Right lobe of liver (tissue), 6 donors: Measurements from ENCODE around the gene OPCML. TPM values are rescaled to one million over a fixed set of nuclear protein-coding genes. Genes with fewer than 3 reads are reported as not detected.

Source experiments
- ATAC-seq, 4 donors: fragments of 200-7000 bp; cut with Tn5 transposase; one replicate each; pipeline ENCODE4 v1.9.1; 2020; ENCODE audit warnings: mild to moderate bottlenecking in 4 of 4, moderate library complexity in 4 of 4
- DNase-seq, 3 donors: peaks; one replicate each; pipeline ENCODE4 v3.0.0-alpha.2; 2020
- H3K27ac ChIP-seq, 3 donors: fragments of 200-600 bp; one replicate each; pipeline ENCODE4 v1.8.0; 2022
- H3K27me3 ChIP-seq, 2 donors: fragments of 200-600 bp; one replicate each; pipeline ENCODE4 v1.8.0; 2022
- H3K36me3 ChIP-seq, 4 donors: fragments of 200-600 bp; sonication (generic) in 1 of 4; one replicate each; pipeline versions ENCODE4 v1.5.1 to v1.8.0; 2017 to 2022; ENCODE audit warnings: control low read depth in 1 of 4
- H3K4me1 ChIP-seq, 4 donors: fragments of 200-600 bp; sonication (generic) in 1 of 4; one replicate each; pipeline versions ENCODE4 v1.5.1 to v1.8.0; 2017 to 2022; ENCODE audit warnings: control low read depth in 1 of 4
- H3K4me3 ChIP-seq, 3 donors: fragments of 200-600 bp; one replicate each; pipeline ENCODE4 v1.8.0; 2022
- H3K9me3 ChIP-seq, 4 donors: fragments of 200-600 bp; sonication (generic) in 1 of 4; one replicate each; pipeline versions ENCODE4 v1.5.1 to v1.8.0; 2017 to 2022; ENCODE audit warnings: control low read depth in 1 of 4
- CTCF ChIP-seq, 4 donors: fragments of 200-600 bp in 3 of 4; fragments of 450-650 bp in 1 of 4; IDR thresholded peaks; one replicate each; pipeline versions ENCODE4 v1.5.1 to v1.8.0; 2016 to 2022; ENCODE audit warnings: antibody characterized with exemption in 4 of 4, mild to moderate bottlenecking in 2 of 4
- POLR2A ChIP-seq: fragments of 450-650 bp; IDR thresholded peaks from one replicate; pipeline ENCODE4 v1.6.1; 2017; ENCODE audit warnings: antibody characterized with exemption, mild to moderate bottlenecking
- WGBS: methylation state at CpG from one replicate; pipeline ENCODE4 v1.1.6; 2018; ENCODE audit warnings: low coverage, low lambda C conversion rate; ENCODE audit not compliant: insufficient coverage; ENCODE audit errors: missing lambda C conversion rate; 5-methylcytosine and 5-hydroxymethylcytosine counted together
- intact Hi-C, 2 donors: fragments of 100-400 bp; cut with DNase I; formaldehyde crosslinking; loops; one replicate each; pipeline versions ENCODE4 v1.11.2 to v1.14.1; 2022
- total RNA-seq, 6 experiments: library from RNA; depleted of rRNA in 2 of 6; stranded (reverse); fragments of >200 nt in 2 of 6; fragmentation: NEBNext Ultra II Directional in 3 of 6; extraction: Animal tissue kit (Norgen Biotek cat#: 25700) in 3 of 6; gene quantifications; one replicate each; pipeline versions ENCODE4 v1.1.0 to v1.2.4, GENCODE V29; 2016 to 2023
- donor health status: DM: no; HTN: yes; CAD: no.
- donor health status: DM: no; HTN: no; CAD: no.
- donor health status: DM: no; HTN: no; CAD: no.
- donor health status: DM: no; HTN: yes; CAD: no.
- donor health status: DM: no; HTN: yes; CAD: no.

Gene OPCML
- total RNA-seq, 6 experiments from 2014 or later: 0.11 TPM; not detected in 5

- DNase-seq: no peak
- no peaks in the 10 kb centered on the region for H3K36me3 ChIP-seq
- intact Hi-C loops: no loop called here
- no peaks in the 10 kb centered on the region for H3K27me3 ChIP-seq
- no peaks in the 10 kb centered on the region for H3K4me1 ChIP-seq
- no peak overlapping the region for H3K4me3 ChIP-seq
- no peak for TF ChIP-seq POLR2A
- TF ChIP-seq CTCF (IDR thresholded peaks at IDR 0.05): no peak
- WGBS: 60% methylated on average over 3 of the region's 3 CpGs
- ATAC-seq: no peak
- H3K27ac ChIP-seq: no peak overlapping the region
- no peaks in the 10 kb centered on the region for H3K9me3 ChIP-seq
Observed at GRCh38 chr11:132409573-132410355, 1122.5 kb downstream of the OPCML start.

- Histone ChIP-seq H3K4me3 (no peak overlapping the region), H3K36me3 (no peaks in the 10 kb centered on the region), H3K4me1 (no peaks in the 10 kb centered on the region), H3K27me3 (no peaks in the 10 kb centered on the region), H3K27ac (no peak overlapping the region), H3K9me3 (no peaks in the 10 kb centered on the region)
- WGBS: 38% methylated on average over 1 of the region's 1 CpG
- DNase-seq (no peak), ATAC-seq (no peak)
- no peak for TF ChIP-seq POLR2A
- TF ChIP-seq CTCF (IDR thresholded peaks at IDR 0.05): no peak
- intact Hi-C loops: no loop called here
Observed at GRCh38 chr11:132408877-132409276, 1123.4 kb downstream of the OPCML start.

DNA sequence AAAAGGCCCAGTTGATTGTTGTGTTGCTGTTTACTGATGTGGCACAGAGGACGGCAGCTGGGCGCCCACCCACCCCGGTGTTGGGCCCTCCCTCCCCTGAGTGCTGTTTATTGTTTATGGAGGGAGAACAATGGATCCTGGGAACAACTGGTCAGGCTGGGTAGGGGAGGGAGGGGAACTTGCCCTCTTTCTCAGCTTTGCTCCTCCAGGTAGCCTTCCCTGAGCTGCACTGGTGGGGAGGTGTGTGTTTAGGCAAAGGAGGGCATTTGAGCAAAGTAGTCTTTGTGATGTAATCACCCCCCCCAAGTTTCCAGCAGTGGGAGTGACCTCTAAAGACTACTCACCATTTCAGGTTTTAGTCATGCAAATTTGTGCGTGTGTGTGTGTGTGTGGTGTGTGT is 1126.6 kb downstream of the OPCML start:
- no peak for DNase-seq
- WGBS: 19% methylated on average over 4 of the region's 4 CpGs
- TF ChIP-seq POLR2A (no peak), CTCF (IDR thresholded peaks at IDR 0.05) (no peak)

GRCh38 chr11:132402071-132402684 is 1130.1 kb downstream of the OPCML start:
- DNase-seq (peak; percentile 38 to 63 (median 50)), ATAC-seq (peak; percentile 80 to 97 (median 86))
- TF ChIP-seq POLR2A (no peak), CTCF (IDR thresholded peaks at IDR 0.05) (peak; percentile 22 to 61 (median 42))
- no peaks in the 10 kb centered on the region for H3K27me3 ChIP-seq
- intact Hi-C loops: no loop called here
- no peak overlapping the region for H3K4me3 ChIP-seq
- no peak overlapping the region for H3K27ac ChIP-seq
- H3K4me1 ChIP-seq: no peaks in the 10 kb centered on the region
- 4% methylated on average over 5 of the region's 8 CpGs for WGBS
- no peaks in the 10 kb centered on the region for H3K9me3 ChIP-seq
- H3K36me3 ChIP-seq: no peaks in the 10 kb centered on the region

More for the DNA sequence above, 1126.6 kb downstream of the OPCML start:
- intact Hi-C loops: no loop called here
- H3K9me3 ChIP-seq: no peaks in the 10 kb centered on the region
- H3K27me3 ChIP-seq: no peaks in the 10 kb centered on the region
- H3K27ac ChIP-seq: no peak overlapping the region
- H3K36me3 ChIP-seq: no peaks in the 10 kb centered on the region
- H3K4me1 ChIP-seq: no peaks in the 10 kb centered on the region
- no peak overlapping the region for H3K4me3 ChIP-seq
- no peak for ATAC-seq
